ENCODE results near the gene IL36A. TPM values are rescaled to one million over a fixed set of nuclear protein-coding genes. Genes with fewer than 3 reads are reported as not detected.
A peak's percentile ranks its signal among the peaks of the same experiment; 100 is the strongest.

The IL36A gene
- total RNA-seq, 1 donor, result not detected

GRCh38 chr2:113010088-113010487, 4.8 kb downstream of the IL36A start:
- peaks cover 4% of the 10 kb centered on the region for H3K27me3 ChIP-seq (ENCODE audit: insufficient read depth, low read length)
- no peaks in the 10 kb centered on the region for H3K36me3 ChIP-seq (ENCODE audit: insufficient read depth, low read length)

GRCh38 chr2:113011108-113011507, 5.8 kb downstream of the IL36A start:
- Histone ChIP-seq H3K4me2 (ENCODE audit: insufficient read depth, low read length) (no peak overlapping the region), H3K4me1 (ENCODE audit: insufficient read depth, low read length) (peaks cover 6% of the 10 kb centered on the region), H3K79me2 (ENCODE audit: insufficient read depth, low read length) (no peaks in the 10 kb centered on the region), H3K4me3 (ENCODE audit: insufficient read depth, low read length) (no peak overlapping the region), H2AFZ (ENCODE audit: low read length) (no peak overlapping the region), H3K36me3 (ENCODE audit: insufficient read depth, low read length) (no peaks in the 10 kb centered on the region), H3K27ac (ENCODE audit: low read depth, low read length) (no peak overlapping the region), H3K9me3 (ENCODE audit: low read depth, low read length) (no peaks in the 10 kb centered on the region), H4K20me1 (ENCODE audit: insufficient read depth, low read length) (no peaks in the 10 kb centered on the region), H3K27me3 (ENCODE audit: insufficient read depth, low read length) (peaks cover 7% of the 10 kb centered on the region)
- no peak for DNase-seq (ENCODE audit: insufficient read length, low spot score, missing footprints)
- TF ChIP-seq CTCF (IDR thresholded peaks at IDR 0.05; ENCODE audit: extremely low read depth, low read depth, low read length), result no peak

More at GRCh38 chr2:113010088-113010487, 4.8 kb downstream of the IL36A start:
- Histone ChIP-seq H3K27ac (ENCODE audit: low read depth, low read length) (no peak overlapping the region), H3K4me1 (ENCODE audit: insufficient read depth, low read length) (peaks cover 6% of the 10 kb centered on the region), H2AFZ (ENCODE audit: low read length) (peak overlapping the region; percentile 60), H4K20me1 (ENCODE audit: insufficient read depth, low read length) (no peaks in the 10 kb centered on the region), H3K4me3 (ENCODE audit: insufficient read depth, low read length) (no peak overlapping the region), H3K79me2 (ENCODE audit: insufficient read depth, low read length) (no peaks in the 10 kb centered on the region), H3K4me2 (ENCODE audit: insufficient read depth, low read length) (peak overlapping the region; percentile 37), H3K9me3 (ENCODE audit: low read depth, low read length) (no peaks in the 10 kb centered on the region)
- no peak for TF ChIP-seq CTCF (IDR thresholded peaks at IDR 0.05; ENCODE audit: extremely low read depth, low read depth, low read length)
- no peak for DNase-seq (ENCODE audit: insufficient read length, low spot score, missing footprints)

- peak overlapping the region; percentile 34 for H3K4me2 ChIP-seq (ENCODE audit: insufficient read depth, low read length)
Measured at GRCh38 chr2:113012436-113013335, 7.4 kb downstream of the IL36A start.

More at GRCh38 chr2:113012436-113013335, 7.4 kb downstream of the IL36A start:
- DNase-seq (ENCODE audit: insufficient read length, low spot score, missing footprints), result no peak
- no peak overlapping the region for H2AFZ ChIP-seq (ENCODE audit: low read length)
- no peaks in the 10 kb centered on the region for H3K79me2 ChIP-seq (ENCODE audit: insufficient read depth, low read length)
- H4K20me1 ChIP-seq (ENCODE audit: insufficient read depth, low read length), result no peaks in the 10 kb centered on the region
- no peak for TF ChIP-seq CTCF (IDR thresholded peaks at IDR 0.05; ENCODE audit: extremely low read depth, low read depth, low read length)
- no peak overlapping the region for H3K4me3 ChIP-seq (ENCODE audit: insufficient read depth, low read length)
- H3K27me3 ChIP-seq (ENCODE audit: insufficient read depth, low read length), result peaks cover 3% of the 10 kb centered on the region
- H3K9me3 ChIP-seq (ENCODE audit: low read depth, low read length), result no peaks in the 10 kb centered on the region
- H3K36me3 ChIP-seq (ENCODE audit: insufficient read depth, low read length), result no peaks in the 10 kb centered on the region
- H3K27ac ChIP-seq (ENCODE audit: low read depth, low read length), result no peak overlapping the region
- peaks cover 6% of the 10 kb centered on the region for H3K4me1 ChIP-seq (ENCODE audit: insufficient read depth, low read length)

Measured in osteoblast (primary cell).